HG03342 (cell line): Measurements from ENCODE around the gene RSBN1L.
A peak's percentile ranks its signal among the peaks of the same experiment; 100 is the strongest.

Experiments used
- ATAC-seq: cut with Tn5 transposase; IDR thresholded peaks from one replicate; pipeline ENCODE4 v1.9.1; 2021; ENCODE audit warnings: mild to moderate bottlenecking, moderate library complexity; ENCODE audit not compliant: unreplicated experiment

The RSBN1L gene

DNA sequence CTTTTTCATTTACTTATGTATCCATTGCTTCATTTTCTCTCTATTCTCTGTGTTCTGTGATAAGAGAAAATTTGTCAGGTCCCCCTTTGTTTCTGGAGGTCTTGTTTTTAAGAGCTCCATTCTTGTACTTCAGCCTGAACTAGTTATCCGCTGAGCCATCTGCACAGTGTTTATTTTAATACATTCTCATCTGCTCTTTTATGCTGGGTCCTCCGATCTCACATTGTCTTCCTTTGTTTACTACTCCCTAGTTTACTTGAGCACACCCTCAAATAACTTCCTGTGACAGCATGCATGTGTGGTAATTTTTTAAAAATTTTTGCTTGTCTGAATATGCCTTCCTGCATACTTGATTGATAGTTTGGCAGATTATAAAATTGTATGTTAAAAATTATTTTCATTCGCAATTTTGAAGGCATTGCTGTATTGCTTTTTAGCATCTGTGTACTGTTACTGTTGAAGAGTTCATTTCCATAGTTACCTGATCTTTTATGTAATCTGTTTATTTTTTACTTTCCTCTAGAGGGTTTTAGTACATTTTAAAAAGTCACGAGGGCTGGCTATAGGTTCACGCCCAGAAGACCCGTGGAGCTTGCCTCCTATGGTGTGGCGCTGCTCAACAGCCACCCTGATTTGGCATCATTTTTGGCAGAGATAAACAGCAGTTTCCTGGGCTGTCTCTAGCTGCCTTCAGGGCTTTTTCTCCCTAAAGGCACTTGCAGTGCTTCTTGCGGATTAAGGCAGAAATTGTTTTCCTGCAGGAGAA, 31.9 kb downstream of the RSBN1L start:
- ATAC-seq: no peak

- ATAC-seq: no peak
These were observed 33.5 kb downstream of the RSBN1L start for GRCh38 chr7:77729574-77730348.

DNA sequence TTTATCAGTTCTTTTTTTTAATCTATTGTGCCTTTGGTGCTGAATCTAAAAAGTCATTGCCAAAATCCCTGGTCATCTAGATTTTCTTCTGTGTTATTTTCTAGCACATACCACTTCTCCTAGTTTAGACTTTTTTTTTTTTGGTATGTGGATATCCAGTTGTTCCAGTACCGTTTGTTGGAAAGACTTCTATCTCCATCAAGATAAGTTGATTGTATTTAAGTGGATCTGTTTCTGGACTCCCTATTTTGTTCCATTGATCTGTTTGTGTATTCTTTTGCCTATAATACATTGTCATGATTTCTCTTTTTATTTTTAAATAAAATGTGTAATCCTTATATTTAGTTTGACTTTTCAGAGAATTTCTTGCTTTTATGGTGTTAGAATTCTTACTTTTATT, 35.5 kb downstream of the RSBN1L start:
- no peak for ATAC-seq

GRCh38 chr7:77734659-77735421, 38.6 kb downstream of the RSBN1L start:
- ATAC-seq: no peak

DNA sequence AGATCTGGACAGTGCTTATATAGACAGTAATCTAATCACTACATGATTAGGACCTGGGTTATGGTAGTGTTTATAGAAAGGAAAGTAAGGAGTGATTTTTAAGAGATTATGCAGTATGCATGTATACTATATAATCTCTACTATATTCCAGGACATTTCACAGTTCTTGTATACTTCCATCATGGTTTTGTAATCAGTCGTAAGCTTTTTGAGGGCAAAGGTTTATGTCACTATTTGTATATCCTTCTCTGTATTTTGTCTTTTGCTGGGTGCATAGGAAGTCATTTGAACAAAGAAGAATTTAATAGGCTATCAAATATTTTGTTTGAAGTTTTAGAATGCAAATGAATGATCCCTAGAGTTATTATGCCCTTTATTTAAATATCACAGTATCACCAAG, 39.2 kb downstream of the RSBN1L start:
- ATAC-seq: no peak

DNA sequence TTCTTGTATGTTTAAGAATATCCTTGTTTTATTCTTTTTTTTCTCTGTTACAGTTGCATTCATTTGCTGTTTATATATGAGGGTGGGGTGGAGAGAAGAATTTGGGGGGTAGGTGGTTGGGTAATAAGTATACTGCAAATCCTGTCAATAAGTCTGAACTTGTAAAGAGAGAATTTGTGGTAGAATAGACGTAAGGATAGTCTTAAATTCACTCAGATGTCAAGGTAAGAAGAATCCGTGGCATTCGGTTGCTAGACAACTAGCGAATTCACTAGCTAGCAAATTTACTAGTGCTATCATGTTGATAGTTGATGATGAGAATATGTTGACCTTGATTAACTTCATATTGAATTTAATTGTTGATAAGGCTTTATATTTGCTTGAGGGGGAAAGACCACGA, 40.7 kb downstream of the RSBN1L start:
- ATAC-seq: no peak

DNA sequence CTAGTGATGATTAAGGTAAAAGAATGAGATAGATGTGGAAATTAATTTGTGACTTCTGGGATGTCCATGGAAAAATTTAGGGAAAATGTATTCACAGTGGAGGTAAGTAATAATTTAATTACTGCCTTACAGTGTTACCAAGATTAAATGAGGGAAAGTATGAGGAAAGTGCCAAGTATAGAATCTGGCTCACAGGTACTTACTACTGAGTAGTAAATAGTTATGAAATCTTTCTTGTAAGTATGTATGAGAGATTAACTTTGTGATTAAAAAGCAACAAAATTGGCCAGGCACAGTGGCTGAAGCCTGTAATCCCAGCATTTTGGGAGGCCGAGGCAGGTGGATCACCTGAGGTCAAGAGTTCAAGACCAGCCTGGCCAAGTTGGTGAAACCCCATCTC, 42.1 kb downstream of the RSBN1L start:
- no peak for ATAC-seq

GRCh38 chr7:77738871-77739270, 42.6 kb downstream of the RSBN1L start:
- ATAC-seq: no peak

DNA sequence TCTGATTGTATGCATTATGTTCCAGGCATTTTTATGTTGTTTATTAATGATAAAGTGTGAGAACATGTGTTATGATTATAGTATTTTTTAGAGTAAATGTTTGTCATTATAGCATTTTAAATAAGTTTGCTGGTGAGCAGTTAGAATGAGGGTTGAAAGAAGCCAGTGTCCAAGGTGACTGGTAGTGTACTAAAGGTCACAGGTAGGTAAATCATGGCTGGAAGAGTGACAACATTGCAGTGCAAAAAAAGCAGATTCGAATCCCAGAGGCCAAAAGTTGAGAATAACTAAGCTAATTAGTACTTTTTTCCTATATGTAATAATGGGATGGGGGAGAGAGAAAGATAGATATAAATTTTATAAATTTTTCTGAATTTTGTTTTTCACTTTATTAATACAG, 44.0 kb downstream of the RSBN1L start:
- ATAC-seq: no peak

DNA sequence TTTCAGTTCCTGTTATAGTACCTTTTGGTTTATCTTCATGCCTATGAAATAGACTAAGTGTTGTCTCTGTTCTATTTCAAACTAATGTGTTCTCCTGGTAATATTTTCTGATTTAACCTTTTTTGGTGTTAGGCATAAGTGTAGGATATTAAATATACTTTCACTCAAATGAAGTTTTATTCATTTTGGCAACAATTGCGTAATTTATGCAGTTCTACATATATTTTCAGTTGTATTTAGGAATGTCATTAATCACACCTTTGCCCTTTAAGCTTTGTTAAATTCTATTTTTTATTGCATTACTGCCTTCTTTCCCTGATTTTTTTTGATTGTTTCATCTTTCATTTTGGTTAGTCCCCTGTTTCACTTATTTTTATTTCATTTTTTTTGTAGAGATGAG, 47.3 kb downstream of the RSBN1L start:
- no peak for ATAC-seq

DNA sequence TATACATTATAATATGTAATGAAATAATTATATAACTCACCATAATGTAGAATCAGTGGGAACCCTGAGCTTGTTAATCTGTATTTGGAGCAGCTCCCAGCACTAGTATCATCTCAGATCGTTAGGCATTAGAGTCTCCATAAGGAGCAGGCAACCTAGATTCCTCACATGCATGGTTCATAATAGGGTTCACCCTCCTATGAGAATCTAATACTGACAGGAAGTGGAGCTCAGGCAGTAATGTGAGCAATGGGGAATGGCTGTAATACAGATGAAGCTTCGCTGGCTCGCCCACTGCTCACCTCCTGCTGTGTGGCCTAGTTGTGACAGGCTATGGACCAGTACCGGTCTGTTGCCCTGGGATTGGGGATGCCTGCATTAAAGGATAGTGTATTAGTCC, 49.5 kb downstream of the RSBN1L start:
- ATAC-seq: no peak

- no peak for ATAC-seq
These were observed 50.0 kb downstream of the RSBN1L start for GRCh38 chr7:77746164-77746823.

DNA sequence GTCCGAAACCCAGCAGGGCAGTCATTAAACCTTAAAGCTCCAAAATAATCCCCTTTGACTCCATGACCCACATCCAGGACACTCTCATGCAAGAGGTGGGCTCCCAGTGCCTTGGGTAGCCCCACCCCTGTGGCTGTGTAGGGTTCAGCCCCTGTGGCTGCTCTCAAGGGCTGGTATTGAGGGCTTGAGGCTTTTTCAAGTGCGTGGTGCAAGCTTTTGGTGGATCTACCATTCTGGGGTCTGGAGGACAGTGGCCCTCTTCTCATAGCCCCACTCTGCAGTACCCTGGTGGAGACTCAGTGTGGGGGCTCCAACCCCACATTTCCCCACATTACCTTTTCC, 50.5 kb downstream of the RSBN1L start:
- ATAC-seq: no peak

- ATAC-seq: no peak
These were observed 50.9 kb downstream of the RSBN1L start for GRCh38 chr7:77747178-77747577.

DNA sequence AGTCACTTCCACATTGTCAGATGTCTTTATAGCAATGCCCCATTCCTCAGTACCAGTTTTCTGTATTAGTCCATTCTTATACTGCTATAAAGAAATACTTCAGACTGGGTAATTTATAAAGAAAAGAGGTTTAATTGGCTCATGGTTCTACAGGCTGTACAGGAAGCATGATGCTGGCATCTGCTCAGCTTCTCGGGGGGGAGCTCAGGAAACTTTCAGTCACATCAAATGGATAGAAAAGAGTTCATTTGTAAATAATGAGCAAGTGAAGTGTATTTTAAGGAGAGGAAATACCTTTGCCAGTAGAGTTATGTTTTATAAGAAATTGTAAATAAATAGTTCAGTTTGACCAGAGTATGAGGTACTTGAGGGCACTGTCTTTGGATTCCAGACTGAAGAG, 51.5 kb downstream of the RSBN1L start:
- no peak for ATAC-seq

- ATAC-seq: no peak
These were observed 55.8 kb downstream of the RSBN1L start for GRCh38 chr7:77752016-77752415.

DNA sequence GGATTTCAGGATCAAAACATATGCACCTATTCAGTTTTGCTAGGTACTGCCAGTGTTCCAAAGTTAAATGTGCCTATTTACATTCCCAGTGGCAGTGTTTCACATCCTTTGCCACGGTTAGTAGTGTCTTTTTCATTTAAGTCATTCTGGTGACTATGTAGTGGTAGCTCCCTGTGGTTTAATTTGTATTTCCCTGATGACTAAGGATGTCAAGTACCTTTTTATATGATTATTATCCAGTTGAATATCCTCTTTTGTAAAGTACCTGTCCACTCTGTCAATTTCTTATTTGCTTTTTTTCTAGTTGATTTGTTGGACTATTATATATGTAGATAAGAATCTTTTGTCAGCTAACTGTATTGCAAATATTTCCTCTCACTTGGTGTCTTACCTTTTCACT, 56.9 kb downstream of the RSBN1L start:
- no peak for ATAC-seq

DNA sequence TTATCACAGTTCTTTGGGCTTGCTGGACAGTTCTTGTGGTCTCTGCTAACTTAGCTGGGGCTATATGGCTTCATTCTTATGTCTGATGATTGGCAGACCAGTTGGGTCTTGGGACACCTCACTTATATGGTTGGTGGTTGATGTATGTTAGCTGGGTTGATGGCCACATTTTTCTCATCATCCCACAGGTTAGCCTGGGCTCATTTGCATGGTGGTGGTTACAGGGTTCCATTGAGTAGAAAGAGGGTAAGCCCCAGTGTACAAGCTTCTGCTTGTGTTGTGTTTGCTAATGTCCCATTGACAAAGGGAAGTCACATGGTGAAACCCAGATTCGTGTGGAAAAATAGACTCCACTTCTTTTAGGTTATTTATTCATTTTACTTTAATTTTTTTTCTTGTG, 61.3 kb downstream of the RSBN1L start:
- peak; percentile 91 for ATAC-seq

DNA sequence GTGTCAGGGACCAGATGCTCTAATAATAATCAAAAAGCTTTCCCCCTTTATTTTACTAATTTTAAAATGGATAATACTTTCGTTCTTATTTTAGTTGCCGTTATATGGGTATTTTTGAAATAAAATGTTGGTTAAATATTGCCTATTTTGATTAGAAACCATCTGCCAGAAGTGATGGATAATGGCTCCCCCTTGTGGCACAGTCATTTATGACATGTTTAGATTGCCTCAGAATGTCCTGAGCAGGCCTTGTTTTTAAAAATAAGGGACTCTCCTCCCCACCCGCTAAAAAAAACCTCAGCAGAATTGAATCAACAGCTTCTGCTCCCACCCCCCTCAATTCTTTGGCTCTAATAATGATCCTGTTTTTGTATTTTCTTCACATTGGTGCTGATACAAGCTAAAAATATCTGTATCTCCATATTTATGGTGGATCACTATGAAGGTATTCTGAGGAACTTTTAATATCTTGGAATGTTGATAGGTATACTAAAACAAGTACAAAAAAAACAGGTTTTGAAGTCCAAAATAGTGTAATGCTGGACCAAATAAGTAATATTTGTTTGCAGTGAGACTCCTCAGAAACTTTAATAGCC, 63.1 kb downstream of the RSBN1L start:
- ATAC-seq: no peak

GRCh38 chr7:77760809-77761453, 64.7 kb downstream of the RSBN1L start:
- ATAC-seq: no peak
